Central memory CD8-positive, alpha-beta T cell (primary cell): ENCODE measurements around the gene MPP3.
"Not testable (repeated sequence)": the region's sequence is repeated elsewhere in the genome, so short reads cannot be mapped to it uniquely, and the experiment has no call there.

Experiments
- ATAC-seq: fragments of 150-1000 bp; cut with Tn5 transposase; replicated peaks from 2 replicates; pipeline ENCODE4 v1.10.0; 2022; ENCODE audit warnings: mild to moderate bottlenecking, moderate FRiP score, moderate number of reproducible peaks; ENCODE audit not compliant: poor library complexity, severe bottlenecking; ENCODE audit errors: extremely low read depth
- DNase-seq, 2 donors: peaks; one replicate each; pipeline ENCODE4 v3.0.0; 2021; ENCODE audit warnings: low spot score in 2 of 2
- H3K27ac Mint-ChIP-seq: one replicate; pipeline ENCODE4 v1.8.0; 2022; ENCODE audit warnings: low read depth, mild to moderate bottlenecking, moderate library complexity, mixed read lengths
- H3K27me3 Mint-ChIP-seq: one replicate; pipeline ENCODE4 v1.8.0; 2022; ENCODE audit warnings: mixed read lengths
- H3K36me3 Mint-ChIP-seq: one replicate; pipeline ENCODE4 v1.8.0; 2022; ENCODE audit warnings: mild to moderate bottlenecking, moderate library complexity, mixed read lengths; ENCODE audit not compliant: insufficient read depth
- H3K4me1 Mint-ChIP-seq: one replicate; pipeline ENCODE4 v1.8.0; 2022; ENCODE audit warnings: mixed read lengths
- H3K4me3 Mint-ChIP-seq: one replicate; pipeline ENCODE4 v1.8.0; 2022; ENCODE audit warnings: mild to moderate bottlenecking, moderate library complexity, mixed read lengths
- H3K9me3 Mint-ChIP-seq: one replicate; pipeline ENCODE4 v1.8.0; 2022; ENCODE audit warnings: mixed read lengths

The MPP3 gene

DNA sequence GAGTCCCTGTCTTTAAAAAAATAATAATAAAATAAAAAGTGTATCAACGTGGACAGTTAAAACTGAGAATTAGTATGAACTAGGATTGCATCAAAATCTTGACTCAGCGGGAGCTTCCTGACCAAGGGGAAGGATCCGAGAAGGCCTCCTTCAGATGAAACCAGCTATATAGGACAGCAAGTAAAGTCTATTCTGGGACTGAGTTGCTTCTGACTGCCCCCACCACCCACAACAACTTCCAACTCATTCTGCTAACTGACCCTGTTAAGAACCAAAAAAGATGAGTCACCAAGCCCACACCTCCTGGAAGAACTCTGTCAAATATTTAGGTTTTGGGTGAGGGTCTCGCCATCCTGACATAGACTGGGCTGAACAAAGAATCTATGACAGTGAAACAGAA, 24.9 kb downstream of the MPP3 start:
- H3K36me3 Mint-ChIP-seq, result peaks cover 2% of the 10 kb centered on the region
- ATAC-seq, result no peak
- H3K4me3 Mint-ChIP-seq, result no peak overlapping the region
- H3K27ac Mint-ChIP-seq, result no peak overlapping the region
- DNase-seq, result no peak
- peaks cover 52% of the 10 kb centered on the region for H3K27me3 Mint-ChIP-seq
- no peaks in the 10 kb centered on the region for H3K9me3 Mint-ChIP-seq
- H3K4me1 Mint-ChIP-seq, result no peaks in the 10 kb centered on the region

DNA sequence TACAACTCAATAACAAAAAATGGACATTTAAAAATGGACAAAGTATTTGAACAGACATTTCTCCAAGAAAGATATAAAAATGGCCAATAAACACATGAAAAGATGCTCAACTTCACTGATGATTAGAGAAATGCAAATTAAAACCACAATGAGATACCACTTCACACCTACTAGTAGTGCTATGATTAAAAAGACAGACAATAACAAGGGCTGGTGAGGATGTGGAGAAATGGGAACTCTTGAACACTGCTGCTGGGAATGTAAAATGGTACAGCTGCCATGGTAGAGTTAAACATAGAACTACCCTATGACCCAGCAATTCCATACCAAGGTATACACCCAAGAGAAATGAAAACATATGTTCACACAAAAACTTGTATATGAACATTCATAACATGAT, 27.8 kb downstream of the MPP3 start:
- Mint-ChIP-seq H3K4me3 (no peak overlapping the region), H3K4me1 (no peaks in the 10 kb centered on the region), H3K9me3 (no peaks in the 10 kb centered on the region), H3K27ac (no peak overlapping the region), H3K36me3 (peaks cover 2% of the 10 kb centered on the region), H3K27me3 (peaks cover 43% of the 10 kb centered on the region)
- DNase-seq, result no peak
- no peak for ATAC-seq

DNA sequence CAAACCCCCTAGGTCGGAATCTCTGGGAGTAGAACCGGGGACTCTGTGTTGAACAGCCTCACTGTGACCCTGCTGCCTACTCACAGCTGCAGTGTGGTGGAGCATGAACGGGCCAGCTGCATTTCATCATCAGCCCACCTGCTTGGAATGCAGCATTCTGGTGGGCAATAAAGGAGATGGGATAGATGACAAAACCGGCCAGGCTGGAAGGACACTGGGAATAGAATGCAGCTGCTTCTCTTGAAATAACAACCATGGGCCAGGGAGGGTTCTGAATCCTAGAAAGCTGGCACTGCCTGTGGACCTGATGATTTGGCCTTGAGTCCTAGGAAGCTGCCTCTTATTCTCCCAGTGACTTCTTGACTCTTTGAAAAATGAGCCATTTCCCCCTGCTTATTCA, 29.2 kb downstream of the MPP3 start:
- DNase-seq, result no peak
- H3K4me1 Mint-ChIP-seq, result no peaks in the 10 kb centered on the region
- H3K27me3 Mint-ChIP-seq, result peaks cover 43% of the 10 kb centered on the region
- H3K27ac Mint-ChIP-seq, result no peak overlapping the region
- no peak overlapping the region for H3K4me3 Mint-ChIP-seq
- no peak for ATAC-seq
- H3K9me3 Mint-ChIP-seq, result no peaks in the 10 kb centered on the region
- H3K36me3 Mint-ChIP-seq, result peaks cover 2% of the 10 kb centered on the region

DNA sequence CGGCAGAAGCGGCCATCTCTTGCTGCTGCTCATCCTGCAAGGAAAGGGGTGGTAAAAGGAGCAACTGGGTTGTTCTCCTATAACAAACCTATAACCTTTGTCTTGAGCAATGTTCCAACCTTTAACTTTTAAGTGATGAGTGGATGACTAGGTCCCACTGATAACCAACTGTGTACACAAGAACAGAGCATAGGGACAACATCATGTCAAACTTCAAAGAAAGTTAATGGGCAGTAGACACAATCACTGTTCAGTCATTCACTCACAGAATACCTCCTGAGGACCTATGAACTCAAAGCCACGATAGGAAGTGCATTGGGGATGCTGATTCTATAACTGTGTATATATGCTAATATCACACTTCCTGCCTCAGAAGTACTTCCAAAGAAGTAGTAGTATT, 31.1 kb downstream of the MPP3 start:
- no peak overlapping the region for H3K4me3 Mint-ChIP-seq
- H3K27ac Mint-ChIP-seq, result no peak overlapping the region
- no peaks in the 10 kb centered on the region for H3K9me3 Mint-ChIP-seq
- ATAC-seq (no peak), DNase-seq (no peak)
- H3K27me3 Mint-ChIP-seq, result peaks cover 52% of the 10 kb centered on the region
- H3K36me3 Mint-ChIP-seq, result peaks cover 2% of the 10 kb centered on the region
- no peaks in the 10 kb centered on the region for H3K4me1 Mint-ChIP-seq

DNA sequence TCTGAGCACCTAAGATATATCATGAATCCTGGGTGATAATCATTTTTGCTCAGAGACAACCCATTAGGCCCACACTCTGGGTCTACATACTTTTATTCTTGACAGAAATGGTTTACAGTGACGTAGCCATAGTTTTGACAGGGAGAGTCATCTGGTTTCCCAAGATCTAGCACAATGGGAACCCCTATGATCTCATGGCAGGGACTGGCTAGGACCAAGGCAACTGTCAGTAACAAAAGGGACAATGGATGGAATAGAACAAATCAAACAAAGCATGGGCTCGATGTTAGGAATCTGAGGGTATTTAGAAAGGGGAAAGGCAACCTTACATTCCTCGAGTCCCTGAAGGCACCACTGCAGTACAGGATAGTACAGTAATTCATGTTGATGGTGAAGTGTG, 32.2 kb downstream of the MPP3 start:
- peaks cover 63% of the 10 kb centered on the region for H3K27me3 Mint-ChIP-seq
- H3K4me3 Mint-ChIP-seq, result no peak overlapping the region
- no peaks in the 10 kb centered on the region for H3K4me1 Mint-ChIP-seq
- no peak overlapping the region for H3K27ac Mint-ChIP-seq
- ATAC-seq (no peak), DNase-seq (no peak)
- no peaks in the 10 kb centered on the region for H3K9me3 Mint-ChIP-seq
- H3K36me3 Mint-ChIP-seq, result no peaks in the 10 kb centered on the region

DNA sequence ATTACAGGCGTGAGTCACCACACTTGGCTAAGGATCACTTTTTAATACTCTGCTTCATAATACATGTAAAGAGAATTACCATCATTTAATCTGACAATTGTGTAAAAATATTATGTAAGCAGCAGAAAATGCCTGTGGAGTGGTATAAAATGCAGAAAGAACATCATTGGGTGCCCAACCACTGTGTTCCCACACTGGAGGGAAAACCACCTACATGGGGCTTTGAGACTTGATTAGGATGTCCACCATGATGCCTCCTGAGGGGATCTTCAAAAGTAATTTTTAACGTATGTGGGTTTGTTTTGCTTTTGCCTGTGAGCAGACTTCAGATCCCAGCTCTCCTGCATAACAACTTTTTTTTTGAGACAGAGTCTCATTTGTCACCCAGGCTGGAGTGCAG, 33.9 kb downstream of the MPP3 start:
- no peak overlapping the region for H3K4me3 Mint-ChIP-seq
- H3K9me3 Mint-ChIP-seq, result no peaks in the 10 kb centered on the region
- peaks cover 64% of the 10 kb centered on the region for H3K27me3 Mint-ChIP-seq
- no peaks in the 10 kb centered on the region for H3K4me1 Mint-ChIP-seq
- H3K36me3 Mint-ChIP-seq, result no peaks in the 10 kb centered on the region
- H3K27ac Mint-ChIP-seq, result no peak overlapping the region
- ATAC-seq, result no peak
- no peak for DNase-seq

DNA sequence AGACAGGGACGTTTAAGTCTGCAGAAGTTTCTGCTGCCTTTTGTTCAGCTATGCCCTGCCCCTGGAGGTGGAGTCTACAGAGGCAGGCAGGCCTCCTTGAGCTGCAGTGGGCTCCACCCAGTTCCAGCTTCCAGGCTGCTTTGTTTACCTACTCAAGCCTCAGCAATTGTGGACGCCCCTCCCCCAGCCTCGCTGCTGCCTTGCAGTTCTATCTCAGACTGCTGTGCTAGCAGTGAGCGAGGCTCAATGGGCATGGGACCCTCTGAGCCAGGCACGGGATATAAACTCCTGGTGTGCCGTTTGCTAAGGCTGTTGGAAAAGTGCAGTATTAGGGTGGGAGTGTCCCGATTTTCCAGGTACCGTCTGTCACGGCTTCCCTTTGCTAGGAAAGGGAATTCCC, 34.9 kb downstream of the MPP3 start:
- not testable (repeated sequence) for ATAC-seq, H3K4me3 Mint-ChIP-seq, H3K4me1 Mint-ChIP-seq, DNase-seq, H3K27ac Mint-ChIP-seq, H3K36me3 Mint-ChIP-seq, H3K9me3 Mint-ChIP-seq
- peaks cover 66% of the 10 kb centered on the region for H3K27me3 Mint-ChIP-seq

DNA sequence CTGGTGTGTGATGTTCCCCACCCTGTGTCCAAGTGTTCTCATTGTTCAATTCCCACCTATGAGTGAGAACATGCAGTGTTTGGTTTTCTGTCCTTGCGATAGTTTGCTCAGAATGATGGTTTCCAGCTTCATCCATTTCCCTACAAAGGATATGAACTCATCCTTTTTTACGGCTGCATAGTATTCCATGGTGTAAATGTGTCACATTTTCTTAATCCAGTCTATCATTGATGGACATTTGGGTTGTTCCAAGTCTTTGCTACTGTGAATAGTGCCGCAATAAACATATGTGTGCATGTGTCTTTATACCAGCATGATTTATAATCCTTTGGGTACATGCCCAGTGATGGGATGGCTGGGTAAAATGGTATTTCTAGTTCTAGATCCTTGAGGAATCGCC, 40.3 kb downstream of the MPP3 start:
- H3K9me3 Mint-ChIP-seq, H3K27ac Mint-ChIP-seq, ATAC-seq, DNase-seq, H3K36me3 Mint-ChIP-seq, H3K4me1 Mint-ChIP-seq, H3K4me3 Mint-ChIP-seq: not testable (repeated sequence)
- H3K27me3 Mint-ChIP-seq, result peaks cover 61% of the 10 kb centered on the region

DNA sequence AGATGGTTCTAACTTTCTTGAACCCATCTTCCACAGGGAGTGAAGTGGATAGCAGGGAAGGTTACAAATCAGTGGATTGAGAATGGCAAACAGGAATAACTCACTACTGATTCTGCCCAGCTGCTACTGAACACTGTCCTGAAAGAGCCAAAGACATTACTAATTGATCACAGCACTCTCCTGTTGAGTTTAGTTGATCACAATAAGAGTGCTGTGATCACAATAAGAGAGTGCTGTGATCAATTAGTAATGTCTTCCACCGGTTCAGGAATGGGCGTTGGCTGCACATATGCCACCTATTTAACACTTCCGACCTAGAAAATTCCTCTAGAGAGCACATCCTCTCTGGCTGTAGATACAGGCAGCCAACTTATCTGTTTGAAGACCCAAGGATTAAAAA, 41.4 kb downstream of the MPP3 start:
- Mint-ChIP-seq H3K27ac (no peak overlapping the region), H3K4me1 (no peaks in the 10 kb centered on the region), H3K4me3 (no peak overlapping the region), H3K27me3 (peaks cover 50% of the 10 kb centered on the region), H3K9me3 (no peaks in the 10 kb centered on the region), H3K36me3 (no peaks in the 10 kb centered on the region)
- no peak for DNase-seq
- no peak for ATAC-seq

DNA sequence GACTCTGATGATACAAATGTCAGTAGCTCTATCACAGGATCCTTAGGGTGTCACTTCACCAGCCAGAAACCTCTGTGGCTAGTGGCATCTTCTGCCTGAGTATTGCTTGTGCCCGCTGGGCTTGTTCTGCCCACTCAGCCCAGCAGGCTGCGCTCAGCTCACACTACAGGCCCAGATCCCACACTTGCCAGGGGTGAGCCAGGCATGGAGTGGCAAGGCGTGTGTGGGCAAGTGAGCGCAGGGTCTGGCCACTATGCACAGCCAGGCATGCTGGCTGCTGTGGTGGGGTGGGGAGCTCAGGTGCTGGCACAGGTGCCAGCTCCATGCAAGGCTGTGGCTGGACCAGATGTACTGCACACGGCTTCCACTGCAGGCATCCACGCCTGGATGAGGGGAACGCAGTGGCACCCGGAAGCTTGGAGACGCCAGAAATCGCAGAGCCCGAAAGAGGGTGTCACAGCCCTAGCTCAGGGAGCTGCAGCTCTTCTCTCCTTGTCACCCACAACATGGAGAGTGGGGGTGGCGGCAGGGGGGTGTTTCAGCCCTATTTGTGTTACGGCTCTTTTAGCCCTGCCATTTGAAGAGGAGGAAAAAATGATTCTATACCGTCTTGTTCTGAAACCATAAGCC, 42.5 kb downstream of the MPP3 start:
- Mint-ChIP-seq H3K9me3 (no peaks in the 10 kb centered on the region), H3K4me1 (no peaks in the 10 kb centered on the region), H3K4me3 (no peak overlapping the region), H3K27ac (no peak overlapping the region), H3K27me3 (peaks cover 39% of the 10 kb centered on the region), H3K36me3 (no peaks in the 10 kb centered on the region)
- ATAC-seq, result no peak
- no peak for DNase-seq

DNA sequence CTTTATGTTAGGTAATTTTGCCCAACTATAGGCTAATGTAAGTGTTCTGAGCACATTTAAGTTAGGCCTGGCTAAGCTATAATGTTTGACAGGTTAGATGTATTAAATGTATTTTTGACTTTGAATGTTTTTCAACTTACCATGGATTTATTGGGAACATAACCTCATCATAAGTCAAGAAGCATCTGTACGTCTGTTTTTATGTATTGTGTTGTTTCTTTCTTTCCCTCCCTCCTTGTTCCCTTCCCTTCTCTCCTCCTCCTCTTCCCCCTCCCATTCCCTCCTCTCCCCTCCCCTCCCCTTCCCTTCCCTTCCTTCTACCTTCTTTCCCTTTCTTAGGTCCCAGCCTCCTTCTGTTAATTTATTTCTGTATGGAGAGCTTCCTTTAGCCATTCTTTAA, 43.5 kb downstream of the MPP3 start:
- no peaks in the 10 kb centered on the region for H3K4me1 Mint-ChIP-seq
- ATAC-seq, result no peak

DNA sequence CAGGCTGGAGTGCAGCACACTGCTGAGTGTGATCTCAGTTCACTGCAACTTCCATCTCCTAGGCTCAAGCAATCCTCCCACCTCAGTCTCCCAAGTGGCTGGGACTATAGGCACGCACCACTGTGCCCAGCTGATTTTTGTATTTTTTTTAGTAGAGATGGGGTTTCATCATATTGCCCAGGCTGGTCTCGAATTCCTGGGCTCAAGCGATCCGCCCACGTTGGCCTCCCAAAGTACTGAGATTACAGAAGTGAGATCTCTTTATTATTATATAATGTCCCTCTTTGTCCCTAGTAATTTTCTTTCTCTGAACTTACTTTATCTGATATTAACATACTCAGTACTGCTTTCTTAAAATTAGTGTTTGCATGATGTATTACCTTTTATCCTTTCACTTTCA, 44.4 kb downstream of the MPP3 start:
- H3K4me3 Mint-ChIP-seq, result no peak overlapping the region
- peaks cover 38% of the 10 kb centered on the region for H3K27me3 Mint-ChIP-seq
- H3K36me3 Mint-ChIP-seq, result no peaks in the 10 kb centered on the region
- H3K4me1 Mint-ChIP-seq, result no peaks in the 10 kb centered on the region
- no peak for ATAC-seq
- H3K9me3 Mint-ChIP-seq, result no peaks in the 10 kb centered on the region
- H3K27ac Mint-ChIP-seq, result no peak overlapping the region
- no peak for DNase-seq

More for the DNA sequence above, 43.5 kb downstream of the MPP3 start:
- peaks cover 38% of the 10 kb centered on the region for H3K27me3 Mint-ChIP-seq
- no peak for DNase-seq
- H3K27ac Mint-ChIP-seq, result no peak overlapping the region
- H3K9me3 Mint-ChIP-seq, result no peaks in the 10 kb centered on the region
- no peaks in the 10 kb centered on the region for H3K36me3 Mint-ChIP-seq
- no peak overlapping the region for H3K4me3 Mint-ChIP-seq

DNA sequence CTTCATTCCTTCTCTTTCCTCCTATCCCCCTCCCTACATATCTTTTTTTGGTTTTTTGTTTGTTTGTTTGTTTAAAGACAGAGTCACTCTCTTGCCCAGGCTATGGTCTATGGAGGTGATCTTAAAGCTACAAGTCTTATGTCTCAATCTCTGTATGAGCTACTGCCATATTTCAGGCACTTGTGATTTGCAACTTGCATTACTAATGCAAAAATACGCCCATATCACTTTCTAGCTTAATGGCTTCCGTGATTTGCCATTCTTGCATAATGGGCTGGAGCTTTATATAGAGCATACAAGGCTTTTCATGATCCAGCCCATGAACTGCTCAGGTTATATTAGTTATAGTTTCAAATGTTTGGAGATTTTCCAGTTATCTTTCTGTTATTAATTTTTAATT, 45.2 kb downstream of the MPP3 start:
- DNase-seq, result no peak
- no peak for ATAC-seq
- H3K9me3 Mint-ChIP-seq, result no peaks in the 10 kb centered on the region
- H3K27ac Mint-ChIP-seq, result no peak overlapping the region
- no peak overlapping the region for H3K4me3 Mint-ChIP-seq
- no peaks in the 10 kb centered on the region for H3K4me1 Mint-ChIP-seq
- no peaks in the 10 kb centered on the region for H3K36me3 Mint-ChIP-seq
- H3K27me3 Mint-ChIP-seq, result peaks cover 40% of the 10 kb centered on the region

DNA sequence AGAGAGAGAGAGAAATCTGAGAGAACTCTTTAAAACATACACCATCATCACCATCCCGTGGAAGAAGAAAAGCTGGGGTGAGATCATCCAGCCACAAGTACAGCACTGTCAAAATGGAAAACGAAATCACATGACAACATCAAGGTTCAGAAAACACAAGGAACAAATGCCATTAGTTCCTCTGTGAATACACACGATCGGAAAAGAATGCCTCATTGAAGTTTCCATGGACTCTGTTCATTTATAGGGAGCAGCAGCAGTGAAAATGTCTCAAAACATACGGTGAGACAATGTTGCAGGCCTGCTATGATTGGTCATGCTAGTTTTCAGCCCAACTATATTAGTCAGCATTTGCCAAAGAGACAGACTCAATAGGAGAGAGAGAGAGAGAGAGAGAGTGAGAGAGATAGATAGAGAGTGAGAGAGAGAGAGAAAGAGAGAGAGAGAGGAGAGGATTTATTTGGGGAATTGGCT, 48.3 kb downstream of the MPP3 start:
- H3K4me1 Mint-ChIP-seq, result no peaks in the 10 kb centered on the region
- H3K36me3 Mint-ChIP-seq, result no peaks in the 10 kb centered on the region
- H3K27ac Mint-ChIP-seq, result no peak overlapping the region
- H3K4me3 Mint-ChIP-seq, result no peak overlapping the region
- H3K9me3 Mint-ChIP-seq, result no peaks in the 10 kb centered on the region
- H3K27me3 Mint-ChIP-seq, result peaks cover 55% of the 10 kb centered on the region
- ATAC-seq (no peak), DNase-seq (no peak)
